Measurements from ENCODE around the gene IFT57. TPM values are rescaled to one million over a fixed set of nuclear protein-coding genes. Genes with fewer than 3 reads are reported as not detected.

Gene IFT57
- total and polyA plus RNA-seq, 10 of the 15 experiments (the other 5 are each of a cell fraction or from before 2014, with no cell fraction given) = 1.8 to 25.0 (median 7.5) TPM

DNA sequence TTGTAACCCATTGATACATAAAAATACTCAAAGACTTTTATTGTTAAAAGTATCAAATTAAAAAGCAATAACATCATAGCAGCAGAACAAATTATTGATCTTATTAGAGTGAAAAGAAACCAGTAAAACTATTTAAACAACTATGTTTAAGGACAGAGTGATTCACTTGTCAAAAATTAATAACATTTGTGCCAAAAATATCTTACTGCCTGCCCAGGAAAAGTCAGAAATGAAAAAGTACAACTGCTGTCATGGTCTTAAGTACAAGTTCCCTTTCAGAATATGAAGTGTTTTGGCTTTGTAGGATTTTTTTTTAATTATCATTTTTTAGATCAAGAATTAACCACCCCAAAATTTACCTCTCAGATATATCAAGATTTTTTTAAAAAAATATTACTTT lies 3.4 kb downstream of the IFT57 start:
- no peak for DNase-seq (ENCODE audit: low read depth, low spot score)
- no peak for FAIRE-seq
- H2AFZ ChIP-seq (ENCODE audit: control insufficient read depth, low read depth, low read length) = no peak overlapping the region
- no peak overlapping the region for H3K27ac ChIP-seq (ENCODE audit: control insufficient read depth, insufficient read depth)
- no peak for ATAC-seq
- H3K4me1 ChIP-seq (ENCODE audit: control insufficient read depth, insufficient read depth, low read length) = peaks cover 5% of the 10 kb centered on the region; the same call in 1 of the 2 replicates
- RAD21 ChIA-PET (ENCODE audit: unreplicated experiment) = no interaction called here
- no peaks in the 10 kb centered on the region for H3K36me3 ChIP-seq (ENCODE audit: control insufficient read depth in 2 of 2, insufficient read depth in 2 of 2, low read length in 1 of 2)
- POLR2A ChIA-PET = no interaction called here
- BruUV-seq (replicated peaks) = no TSS peak
- H3K9ac ChIP-seq (ENCODE audit: control insufficient read depth, insufficient read depth, low read length) = no peak overlapping the region
- H3K79me2 ChIP-seq (ENCODE audit: control insufficient read depth, insufficient read depth, low read length) = no peaks in the 10 kb centered on the region; the same call in 1 of the 2 replicates
- no peaks in the 10 kb centered on the region for H3K27me3 ChIP-seq (replicated peaks in 1 of 2; ENCODE audit: control insufficient read depth in 2 of 2, insufficient read depth in 2 of 2, low read length in 1 of 2)
- in situ Hi-C loops (cut with MboI) = no loop called here
- SMC1A ChIA-PET (ENCODE audit: uncharacterized antibody, unreplicated experiment) = no interaction called here
- intact Hi-C loops (cut with micrococcal nuclease; ENCODE audit: unreplicated experiment) = no loop called here
- CTCF ChIA-PET = no interaction called here
- peak overlapping the region; percentile 78; the same call in 1 of the 2 replicates for H3K4me2 ChIP-seq (ENCODE audit: control insufficient read depth, insufficient read depth)
- H3K4me3 ChIP-seq = no peak overlapping the region
- H4K20me1 ChIP-seq (ENCODE audit: control insufficient read depth, insufficient read depth) = no peaks in the 10 kb centered on the region
- no peaks in the 10 kb centered on the region for H3K9me3 ChIP-seq (replicated peaks; ENCODE audit: control insufficient read depth, insufficient read depth, low read length)
- TF ChIP-seq RUNX3 (IDR thresholded peaks at IDR 0.05; ENCODE audit: low read length) (no peak), ZZZ3 (IDR thresholded peaks at IDR 0.05; ENCODE audit: control insufficient read depth, insufficient read length, low read depth) (no peak), CEBPB (IDR thresholded peaks at IDR 0.05; ENCODE audit: borderline replicate concordance in 1 of 2, low read depth in 2 of 2, low read length in 2 of 2) (no peak), NRF1 (conservative IDR thresholded peaks at IDR 0.05; ENCODE audit: low read depth, low read length) (no peak)
- TF ChIP-seq, protein P1, sequence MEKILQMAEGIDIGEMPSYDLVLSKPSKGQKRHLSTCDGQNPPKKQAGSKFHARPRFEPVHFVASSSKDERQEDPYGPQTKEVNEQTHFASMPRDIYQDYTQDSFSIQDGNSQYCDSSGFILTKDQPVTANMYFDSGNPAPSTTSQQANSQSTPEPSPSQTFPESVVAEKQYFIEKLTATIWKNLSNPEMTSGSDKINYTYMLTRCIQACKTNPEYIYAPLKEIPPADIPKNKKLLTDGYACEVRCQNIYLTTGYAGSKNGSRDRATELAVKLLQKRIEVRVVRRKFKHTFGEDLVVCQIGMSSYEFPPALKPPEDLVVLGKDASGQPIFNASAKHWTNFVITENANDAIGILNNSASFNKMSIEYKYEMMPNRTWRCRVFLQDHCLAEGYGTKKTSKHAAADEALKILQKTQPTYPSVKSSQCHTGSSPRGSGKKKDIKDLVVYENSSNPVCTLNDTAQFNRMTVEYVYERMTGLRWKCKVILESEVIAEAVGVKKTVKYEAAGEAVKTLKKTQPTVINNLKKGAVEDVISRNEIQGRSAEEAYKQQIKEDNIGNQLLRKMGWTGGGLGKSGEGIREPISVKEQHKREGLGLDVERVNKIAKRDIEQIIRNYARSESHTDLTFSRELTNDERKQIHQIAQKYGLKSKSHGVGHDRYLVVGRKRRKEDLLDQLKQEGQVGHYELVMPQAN (conservative IDR thresholded peaks at IDR 0.05) = no peak
- TF ChIP-seq, protein P2, sequence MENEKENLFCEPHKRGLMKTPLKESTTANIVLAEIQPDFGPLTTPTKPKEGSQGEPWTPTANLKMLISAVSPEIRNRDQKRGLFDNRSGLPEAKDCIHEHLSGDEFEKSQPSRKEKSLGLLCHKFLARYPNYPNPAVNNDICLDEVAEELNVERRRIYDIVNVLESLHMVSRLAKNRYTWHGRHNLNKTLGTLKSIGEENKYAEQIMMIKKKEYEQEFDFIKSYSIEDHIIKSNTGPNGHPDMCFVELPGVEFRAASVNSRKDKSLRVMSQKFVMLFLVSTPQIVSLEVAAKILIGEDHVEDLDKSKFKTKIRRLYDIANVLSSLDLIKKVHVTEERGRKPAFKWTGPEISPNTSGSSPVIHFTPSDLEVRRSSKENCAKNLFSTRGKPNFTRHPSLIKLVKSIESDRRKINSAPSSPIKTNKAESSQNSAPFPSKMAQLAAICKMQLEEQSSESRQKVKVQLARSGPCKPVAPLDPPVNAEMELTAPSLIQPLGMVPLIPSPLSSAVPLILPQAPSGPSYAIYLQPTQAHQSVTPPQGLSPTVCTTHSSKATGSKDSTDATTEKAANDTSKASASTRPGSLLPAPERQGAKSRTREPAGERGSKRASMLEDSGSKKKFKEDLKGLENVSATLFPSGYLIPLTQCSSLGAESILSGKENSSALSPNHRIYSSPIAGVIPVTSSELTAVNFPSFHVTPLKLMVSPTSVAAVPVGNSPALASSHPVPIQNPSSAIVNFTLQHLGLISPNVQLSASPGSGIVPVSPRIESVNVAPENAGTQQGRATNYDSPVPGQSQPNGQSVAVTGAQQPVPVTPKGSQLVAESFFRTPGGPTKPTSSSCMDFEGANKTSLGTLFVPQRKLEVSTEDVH (IDR thresholded peaks at IDR 0.05; ENCODE audit: low read depth, partially characterized antibody) = no peak
- TF ChIP-seq, protein P3, sequence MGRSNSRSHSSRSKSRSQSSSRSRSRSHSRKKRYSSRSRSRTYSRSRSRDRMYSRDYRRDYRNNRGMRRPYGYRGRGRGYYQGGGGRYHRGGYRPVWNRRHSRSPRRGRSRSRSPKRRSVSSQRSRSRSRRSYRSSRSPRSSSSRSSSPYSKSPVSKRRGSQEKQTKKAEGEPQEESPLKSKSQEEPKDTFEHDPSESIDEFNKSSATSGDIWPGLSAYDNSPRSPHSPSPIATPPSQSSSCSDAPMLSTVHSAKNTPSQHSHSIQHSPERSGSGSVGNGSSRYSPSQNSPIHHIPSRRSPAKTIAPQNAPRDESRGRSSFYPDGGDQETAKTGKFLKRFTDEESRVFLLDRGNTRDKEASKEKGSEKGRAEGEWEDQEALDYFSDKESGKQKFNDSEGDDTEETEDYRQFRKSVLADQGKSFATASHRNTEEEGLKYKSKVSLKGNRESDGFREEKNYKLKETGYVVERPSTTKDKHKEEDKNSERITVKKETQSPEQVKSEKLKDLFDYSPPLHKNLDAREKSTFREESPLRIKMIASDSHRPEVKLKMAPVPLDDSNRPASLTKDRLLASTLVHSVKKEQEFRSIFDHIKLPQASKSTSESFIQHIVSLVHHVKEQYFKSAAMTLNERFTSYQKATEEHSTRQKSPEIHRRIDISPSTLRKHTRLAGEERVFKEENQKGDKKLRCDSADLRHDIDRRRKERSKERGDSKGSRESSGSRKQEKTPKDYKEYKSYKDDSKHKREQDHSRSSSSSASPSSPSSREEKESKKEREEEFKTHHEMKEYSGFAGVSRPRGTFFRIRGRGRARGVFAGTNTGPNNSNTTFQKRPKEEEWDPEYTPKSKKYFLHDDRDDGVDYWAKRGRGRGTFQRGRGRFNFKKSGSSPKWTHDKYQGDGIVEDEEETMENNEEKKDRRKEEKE (IDR thresholded peaks at IDR 0.05) = no peak
- TF ChIP-seq, protein P4, sequence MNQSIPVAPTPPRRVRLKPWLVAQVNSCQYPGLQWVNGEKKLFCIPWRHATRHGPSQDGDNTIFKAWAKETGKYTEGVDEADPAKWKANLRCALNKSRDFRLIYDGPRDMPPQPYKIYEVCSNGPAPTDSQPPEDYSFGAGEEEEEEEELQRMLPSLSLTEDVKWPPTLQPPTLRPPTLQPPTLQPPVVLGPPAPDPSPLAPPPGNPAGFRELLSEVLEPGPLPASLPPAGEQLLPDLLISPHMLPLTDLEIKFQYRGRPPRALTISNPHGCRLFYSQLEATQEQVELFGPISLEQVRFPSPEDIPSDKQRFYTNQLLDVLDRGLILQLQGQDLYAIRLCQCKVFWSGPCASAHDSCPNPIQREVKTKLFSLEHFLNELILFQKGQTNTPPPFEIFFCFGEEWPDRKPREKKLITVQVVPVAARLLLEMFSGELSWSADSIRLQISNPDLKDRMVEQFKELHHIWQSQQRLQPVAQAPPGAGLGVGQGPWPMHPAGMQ (IDR thresholded peaks at IDR 0.05; ENCODE audit: borderline replicate concordance) = no peak
- TF ChIP-seq, protein P5, sequence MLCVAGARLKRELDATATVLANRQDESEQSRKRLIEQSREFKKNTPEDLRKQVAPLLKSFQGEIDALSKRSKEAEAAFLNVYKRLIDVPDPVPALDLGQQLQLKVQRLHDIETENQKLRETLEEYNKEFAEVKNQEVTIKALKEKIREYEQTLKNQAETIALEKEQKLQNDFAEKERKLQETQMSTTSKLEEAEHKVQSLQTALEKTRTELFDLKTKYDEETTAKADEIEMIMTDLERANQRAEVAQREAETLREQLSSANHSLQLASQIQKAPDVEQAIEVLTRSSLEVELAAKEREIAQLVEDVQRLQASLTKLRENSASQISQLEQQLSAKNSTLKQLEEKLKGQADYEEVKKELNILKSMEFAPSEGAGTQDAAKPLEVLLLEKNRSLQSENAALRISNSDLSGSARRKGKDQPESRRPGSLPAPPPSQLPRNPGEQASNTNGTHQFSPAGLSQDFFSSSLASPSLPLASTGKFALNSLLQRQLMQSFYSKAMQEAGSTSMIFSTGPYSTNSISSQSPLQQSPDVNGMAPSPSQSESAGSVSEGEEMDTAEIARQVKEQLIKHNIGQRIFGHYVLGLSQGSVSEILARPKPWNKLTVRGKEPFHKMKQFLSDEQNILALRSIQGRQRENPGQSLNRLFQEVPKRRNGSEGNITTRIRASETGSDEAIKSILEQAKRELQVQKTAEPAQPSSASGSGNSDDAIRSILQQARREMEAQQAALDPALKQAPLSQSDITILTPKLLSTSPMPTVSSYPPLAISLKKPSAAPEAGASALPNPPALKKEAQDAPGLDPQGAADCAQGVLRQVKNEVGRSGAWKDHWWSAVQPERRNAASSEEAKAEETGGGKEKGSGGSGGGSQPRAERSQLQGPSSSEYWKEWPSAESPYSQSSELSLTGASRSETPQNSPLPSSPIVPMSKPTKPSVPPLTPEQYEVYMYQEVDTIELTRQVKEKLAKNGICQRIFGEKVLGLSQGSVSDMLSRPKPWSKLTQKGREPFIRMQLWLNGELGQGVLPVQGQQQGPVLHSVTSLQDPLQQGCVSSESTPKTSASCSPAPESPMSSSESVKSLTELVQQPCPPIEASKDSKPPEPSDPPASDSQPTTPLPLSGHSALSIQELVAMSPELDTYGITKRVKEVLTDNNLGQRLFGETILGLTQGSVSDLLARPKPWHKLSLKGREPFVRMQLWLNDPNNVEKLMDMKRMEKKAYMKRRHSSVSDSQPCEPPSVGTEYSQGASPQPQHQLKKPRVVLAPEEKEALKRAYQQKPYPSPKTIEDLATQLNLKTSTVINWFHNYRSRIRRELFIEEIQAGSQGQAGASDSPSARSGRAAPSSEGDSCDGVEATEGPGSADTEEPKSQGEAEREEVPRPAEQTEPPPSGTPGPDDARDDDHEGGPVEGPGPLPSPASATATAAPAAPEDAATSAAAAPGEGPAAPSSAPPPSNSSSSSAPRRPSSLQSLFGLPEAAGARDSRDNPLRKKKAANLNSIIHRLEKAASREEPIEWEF (IDR thresholded peaks at IDR 0.05; ENCODE audit: insufficient replicate concordance, low read depth, low read length) = no peak
